GM23338 (cell line): ENCODE data around the gene SRCIN1.
"Not testable (repeated sequence)": the region's sequence is repeated elsewhere in the genome, so short reads cannot be mapped to it uniquely, and the experiment has no call there.

Source experiments
- CREB1 ChIP-seq: fragments of 250-450 bp; sonication (Bioruptor Pico); IDR thresholded peaks from 2 replicates; pipeline ENCODE4 v1.5.0; 2020; ENCODE audit warnings: low read depth, mild to moderate bottlenecking, moderate library complexity
- CTCF ChIP-seq, 2 experiments: fragments of 200-600 bp in 1 of 2; sonication (generic) in 1 of 2; conservative IDR thresholded peaks; 2 replicates each; pipeline versions ENCODE4 v1.5.1 to v1.6.1; 2016 to 2017; ENCODE audit warnings: antibody characterized with exemption in 2 of 2, low read depth in 2 of 2, mild to moderate bottlenecking in 2 of 2, moderate library complexity in 1 of 2
- ETS1 ChIP-seq: IDR thresholded peaks from 2 replicates; pipeline ENCODE4 v1.6.1; 2016; ENCODE audit warnings: antibody characterized with exemption
- EZH2 ChIP-seq: fragments of 200-600 bp; sonication (generic); IDR thresholded peaks from one replicate; pipeline ENCODE4 v1.8.0; 2017; ENCODE audit warnings: antibody characterized with exemption, mild to moderate bottlenecking, low read depth; ENCODE audit not compliant: unreplicated experiment
- EZH2phosphoT487 ChIP-seq: fragments of 200-600 bp; sonication (generic); IDR thresholded peaks from one replicate; pipeline ENCODE4 v1.8.1; 2018; ENCODE audit warnings: antibody characterized with exemption; ENCODE audit not compliant: unreplicated experiment
- JUNB ChIP-seq: IDR thresholded peaks from one replicate; pipeline ENCODE4 v1.6.1; 2016; ENCODE audit warnings: antibody characterized with exemption; ENCODE audit not compliant: unreplicated experiment
- POLR2AphosphoS5 ChIP-seq: IDR thresholded peaks from 2 replicates; pipeline ENCODE4 v1.6.1; 2016; ENCODE audit warnings: antibody characterized with exemption, low read depth
- REST ChIP-seq: IDR thresholded peaks from one replicate; pipeline ENCODE4 v1.6.1; 2018; ENCODE audit warnings: antibody characterized with exemption; ENCODE audit not compliant: unreplicated experiment
- ZNF331 ChIP-seq: fragments of 250-450 bp; sonication (Bioruptor Pico); IDR thresholded peaks from 2 replicates; pipeline ENCODE4 v1.5.0; 2020; ENCODE audit warnings: low read depth, mild to moderate bottlenecking, moderate library complexity
- ZNF462 ChIP-seq: fragments of 250-450 bp; sonication (Bioruptor Pico); IDR thresholded peaks from 2 replicates; pipeline ENCODE4 v1.5.0; 2020; ENCODE audit warnings: mild to moderate bottlenecking, moderate library complexity

GRCh38 chr17:38624782-38625355 is 19.1 kb upstream of the SRCIN1 start:
- TF ChIP-seq CTCF (conservative IDR thresholded peaks at IDR 0.05; ENCODE audit: low read depth in 2 of 2); POLR2AphosphoS5; EZH2; JUNB; ZNF331 (CRISPR knock-in tag); REST; EZH2phosphoT487; ETS1; CREB1; ZNF462: not testable (repeated sequence)
